Left cardiac atrium (tissue), 4 donors: Measurements from ENCODE around the gene VSIG10. TPM values are rescaled to one million over a fixed set of nuclear protein-coding genes. Genes with fewer than 3 reads are reported as not detected.

Source experiments
- ATAC-seq, 2 donors: fragments of 200-7000 bp; cut with Tn5 transposase; one replicate each; pipeline ENCODE4 v1.9.1; 2020; ENCODE audit warnings: mild to moderate bottlenecking in 2 of 2, moderate library complexity in 2 of 2
- DNase-seq: peaks from one replicate; pipeline ENCODE4 v3.0.0-alpha.2; 2020
- intact Hi-C, 2 donors: fragments of 100-400 bp; cut with DNase I; formaldehyde crosslinking; loops; one replicate each; pipeline versions ENCODE4 v1.14.1 to v1.15.1; 2022 to 2023
- total RNA-seq, 2 donors: library from RNA; stranded (reverse); fragmentation: NEBNext Ultra II Directional; extraction: Animal tissue kit (Norgen Biotek cat#: 25700); gene quantifications; one replicate each; pipeline ENCODE4 v1.2.1, GENCODE V29; 2021
- donor health status: DM: no; HTN: yes; CAD: no.
- donor health status: DM: no; HTN: yes; CAD: no; lungs with severe emphysema.
- donor health status: DM: yes; HTN: yes; CAD: no.
- donor health status: Dilated cardiomyopathy.

VSIG10 gene
- total RNA-seq, 2 donors from 2014 or later: 9.3 to 17.2 TPM

GRCh38 chr12:118016424-118017264, 87.2 kb downstream of the VSIG10 start, which contains the start of gene RFC5:
Gene RFC5, plus strand, starts transcription at chr12:118016703. Its CDS starts 125 bp downstream, at chr12:118016828.
- intact Hi-C loops: no loop called here
- ATAC-seq: peak; percentile 100

DNA sequence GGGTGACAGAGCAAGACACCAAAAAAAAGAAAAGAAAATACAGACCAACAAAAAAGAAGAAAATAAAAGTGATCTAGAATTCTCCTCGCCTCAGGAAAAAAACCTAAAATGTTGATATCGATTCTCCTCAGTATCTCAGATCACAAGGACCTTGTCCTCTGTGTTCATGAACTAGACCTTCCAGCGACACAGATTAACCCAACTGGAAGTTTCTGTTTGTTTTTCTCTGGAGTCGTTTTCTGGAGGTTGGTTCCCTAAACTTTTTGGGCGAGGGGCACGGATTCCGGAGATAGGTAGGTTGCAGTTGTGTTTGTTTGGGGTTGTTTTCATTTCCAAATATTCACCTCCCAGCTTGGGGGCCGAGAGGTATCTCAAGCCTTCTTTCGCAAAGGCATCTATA, 87.9 kb downstream of the VSIG10 start:
- DNase-seq (no peak), ATAC-seq (peak; percentile 2 to 3)
- intact Hi-C loops: no loop called here

More at GRCh38 chr12:118016424-118017264, 87.2 kb downstream of the VSIG10 start, which contains the start of gene RFC5:
- DNase-seq: peak; percentile 99

DNA sequence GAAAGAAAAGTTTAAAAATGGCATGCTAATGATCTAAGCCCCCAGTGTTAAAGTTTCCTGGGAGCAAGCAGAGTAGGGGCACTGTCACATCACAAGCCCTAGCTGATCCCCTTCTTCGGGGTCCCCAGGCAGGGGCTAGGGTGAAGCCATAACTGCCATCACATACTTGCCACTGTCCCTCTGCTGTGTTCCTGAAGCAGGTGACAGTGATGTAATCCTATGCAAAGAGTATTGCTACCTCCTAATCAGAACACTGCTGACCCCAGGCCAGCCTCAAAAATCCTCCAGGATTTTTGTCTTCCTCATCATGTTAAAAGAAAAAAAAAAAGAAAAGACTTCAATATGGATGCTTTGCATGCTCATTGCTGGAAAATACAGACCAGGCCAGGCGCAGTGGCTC, 88.5 kb downstream of the VSIG10 start:
- DNase-seq (no peak), ATAC-seq (no peak)
- intact Hi-C loops: no loop called here

Other genes starting within 250 kb of the VSIG10 start
- gene KSR2, start 135.0 kb downstream of the VSIG10 start, total RNA-seq: under 1 TPM; under 0.01 to 0.05 TPM
- 1 to 10 TPM; 4.9 to 7.7 TPM for gene RFC5, start 87.3 kb downstream of the VSIG10 start, total RNA-seq
- 10 to 100 TPM; 77.6 to 83.4 TPM for gene WSB2, start 42.8 kb downstream of the VSIG10 start, total RNA-seq
- gene PEBP1, start 32.1 kb upstream of the VSIG10 start, total RNA-seq: 100 to 1,000 TPM; 315 to 322 TPM